Panc1 (cell line): Measurements from ENCODE around the gene OSBPL9. TPM values are rescaled to one million over a fixed set of nuclear protein-coding genes. Genes with fewer than 3 reads are reported as not detected.
A peak's percentile ranks its signal among the peaks of the same experiment; 100 is the strongest.

Source experiments
- ATAC-seq: fragments of 200-7000 bp; cut with Tn5 transposase; 2 replicates; pipeline ENCODE4 v1.9.1; 2020; ENCODE audit warnings: mild to moderate bottlenecking, moderate library complexity
- BruUV-seq: library from RNA; stranded (reverse); fragments of 400-500 nt; replicated peaks from 2 replicates; lab custom pipeline; 2021; lab: Mats Ljungman, UMichigan
- CTCF ChIA-PET: fragments of 300-600 bp; sonication (Branson Sonifier 250); formaldehyde crosslinking; loops from one replicate; lab custom pipeline; 2022; ENCODE audit warnings: antibody characterized with exemption; lab: Charles Lee
- POLR2A ChIA-PET: fragments of 300-600 bp; sonication (Branson Sonifier 250); formaldehyde crosslinking; loops from one replicate; lab custom pipeline; 2022; ENCODE audit warnings: antibody characterized with exemption; lab: Charles Lee
- DNase-seq: peaks from one replicate; pipeline ENCODE4 v3.0.0-alpha.2; 2010; ENCODE audit warnings: low read depth, low spot score
- H3K27ac ChIP-seq: 2 replicates; pipeline ENCODE4 v1.5.1; 2011; ENCODE audit warnings: mild to moderate bottlenecking, low read length, inconsistent platforms
- H3K27me3 ChIP-seq: fragments of 200-500 bp; sonication (Bioruptor generic); 2 replicates; pipeline ENCODE4 v1.6.0; 2014; ENCODE audit warnings: low read length, inconsistent platforms; ENCODE audit not compliant: control insufficient read depth, insufficient read depth
- H3K36me3 ChIP-seq: fragments of 200-500 bp; sonication (Bioruptor generic); 2 replicates; pipeline ENCODE4 v1.5.1; 2014; ENCODE audit warnings: inconsistent platforms, mild to moderate bottlenecking, low read length, moderate library complexity; ENCODE audit not compliant: control insufficient read depth, insufficient read depth
- H3K4me1 ChIP-seq: 2 replicates; pipeline ENCODE4 v1.5.1; 2011; ENCODE audit warnings: inconsistent platforms, mild to moderate bottlenecking, low read length, moderate library complexity; ENCODE audit not compliant: control insufficient read depth, insufficient read depth
- H3K4me3 ChIP-seq, 2 experiments: 2 replicates each; pipeline ENCODE4 v1.5.1; 2011 to 2012; ENCODE audit warnings: low read depth in 2 of 2, low read length in 2 of 2, mild to moderate bottlenecking in 2 of 2, inconsistent platforms in 1 of 2, moderate library complexity in 1 of 2
- H3K9me3 ChIP-seq: fragments of 200-500 bp; sonication (Bioruptor generic); 2 replicates; pipeline ENCODE4 v1.5.1; 2014; ENCODE audit warnings: low read depth, mild to moderate bottlenecking, inconsistent platforms, low read length, moderate library complexity; ENCODE audit not compliant: control insufficient read depth, insufficient read depth
- CTCF ChIP-seq: fragments of 450-650 bp; IDR thresholded peaks from 2 replicates; pipeline ENCODE4 v1.5.1; 2017; ENCODE audit warnings: mild to moderate bottlenecking
- POLR2AphosphoS5 ChIP-seq: IDR thresholded peaks from 2 replicates; pipeline ENCODE4 v1.6.1; 2012; ENCODE audit warnings: mild to moderate bottlenecking, low read depth, low read length, moderate library complexity
- REST ChIP-seq, 2 experiments: IDR thresholded peaks; 2 replicates each; pipeline ENCODE4 v1.6.1; 2011 to 2012; ENCODE audit warnings: low read depth in 2 of 2, control low read depth in 1 of 2, low read length in 1 of 2, mild to moderate bottlenecking in 1 of 2, moderate library complexity in 1 of 2; ENCODE audit not compliant: insufficient read depth in 1 of 2
- SIN3A ChIP-seq: IDR thresholded peaks from 2 replicates; pipeline ENCODE4 v1.6.1; 2012; ENCODE audit warnings: low read depth, mild to moderate bottlenecking, low read length, moderate library complexity, borderline replicate concordance; ENCODE audit not compliant: insufficient read depth
- TCF7L2 ChIP-seq: IDR thresholded peaks from 2 replicates; pipeline ENCODE4 v1.6.1; 2011; ENCODE audit warnings: mild to moderate bottlenecking, low read depth, low read length, inconsistent platforms
- in situ Hi-C: cut with HindIII; loops from 2 replicates; pipeline ENCODE4 v1.10.0; 2016; ENCODE audit warnings: low sequenced_read_pairs, low pct_unique_long_range_greater_than_20kb
- intact Hi-C: fragments of 100-400 bp; cut with micrococcal nuclease; formaldehyde crosslinking; loops from one replicate; pipeline ENCODE4 v1.10.0; 2022; ENCODE audit not compliant: unreplicated experiment
- total RNA-seq: library from RNA; stranded (reverse); gene quantifications from one replicate; pipeline ENCODE4 v1.2.1, GENCODE V29; 2021; ENCODE audit not compliant: unreplicated experiment

Gene OSBPL9
- total RNA-seq, 1 experiment from 2014 or later = 85.5 TPM

DNA sequence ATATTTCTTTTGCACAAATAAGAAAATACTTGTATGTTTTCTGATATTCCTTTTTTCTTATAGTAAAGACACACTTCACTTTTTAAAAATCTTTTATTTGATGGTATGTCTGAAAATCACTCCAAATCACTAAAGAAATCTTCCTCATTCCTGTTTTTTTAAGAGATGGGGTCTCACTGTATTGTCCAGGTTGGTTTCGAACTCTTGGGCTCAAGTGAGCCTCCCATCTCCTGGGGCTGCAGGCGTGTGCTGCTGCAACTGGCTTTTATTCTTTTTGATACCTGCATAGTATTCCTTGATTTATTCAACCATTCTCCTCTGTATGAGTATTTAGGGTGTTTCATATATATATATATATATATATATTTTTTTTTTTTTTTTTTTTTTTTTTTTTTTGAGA is 88.1 kb downstream of the OSBPL9 start:
- intact Hi-C loops = no loop called here
- ATAC-seq = no peak
- CTCF ChIA-PET = no interaction called here
- Histone ChIP-seq H3K36me3 (no peaks in the 10 kb centered on the region), H3K4me1 (no peaks in the 10 kb centered on the region), H3K4me3 (no peak overlapping the region), H3K9me3 (no peaks in the 10 kb centered on the region), H3K27me3 (no peaks in the 10 kb centered on the region), H3K27ac (no peak overlapping the region)
- in situ Hi-C loops = no loop called here
- no peak for TF ChIP-seq REST (IDR thresholded peaks at IDR 0.05; ENCODE audit: insufficient read depth in 1 of 2, low read depth in 2 of 2, low read length in 1 of 2)
- no peak for TF ChIP-seq CTCF
- no peak for TF ChIP-seq POLR2AphosphoS5
- TF ChIP-seq SIN3A = no peak
- TF ChIP-seq TCF7L2 = no peak
- POLR2A ChIA-PET = no interaction called here
- BruUV-seq = no TSS peak
- no peak for DNase-seq

- ChIA-PET POLR2A (no interaction called here), CTCF (no interaction called here)
- H3K9me3 ChIP-seq = no peaks in the 10 kb centered on the region
- intact Hi-C loops = no loop called here
- no peaks in the 10 kb centered on the region for H3K4me1 ChIP-seq
- DNase-seq = no peak
- H3K27ac ChIP-seq = no peak overlapping the region
- H3K27me3 ChIP-seq = no peaks in the 10 kb centered on the region
- no TSS peak for BruUV-seq
- H3K36me3 ChIP-seq = no peaks in the 10 kb centered on the region
- in situ Hi-C loops = no loop called here
- no peak for TF ChIP-seq REST (IDR thresholded peaks at IDR 0.05; ENCODE audit: insufficient read depth in 1 of 2, low read depth in 2 of 2, low read length in 1 of 2)
- TF ChIP-seq POLR2AphosphoS5 = no peak
- no peak for TF ChIP-seq SIN3A
- TF ChIP-seq CTCF = no peak
- no peak for TF ChIP-seq TCF7L2
- peak; percentile 53; the same call in 1 of the 2 replicates for ATAC-seq
- H3K4me3 ChIP-seq = no peak overlapping the region
These were observed 92.2 kb downstream of the OSBPL9 start for GRCh38 chr1:51708911-51709760.
